Panc1 (cell line): ENCODE data around the gene SPECC1L.

Experiments
- CTCF ChIP-seq: fragments of 450-650 bp; IDR thresholded peaks from 2 replicates; pipeline ENCODE4 v1.5.1; 2017; ENCODE audit warnings: mild to moderate bottlenecking
- TCF7L2 ChIP-seq: IDR thresholded peaks from 2 replicates; pipeline ENCODE4 v1.6.1; 2011; ENCODE audit warnings: mild to moderate bottlenecking, low read depth, low read length, inconsistent platforms

- TF ChIP-seq CTCF: no peak
- no peak for TF ChIP-seq TCF7L2
These were observed 171.7 kb downstream of the SPECC1L start for GRCh38 chr22:24442352-24442744.
